Natural killer cell (primary cell): Measurements from ENCODE around the gene PRPF39. TPM values are rescaled to one million over a fixed set of nuclear protein-coding genes. Genes with fewer than 3 reads are reported as not detected.
"Not testable (repeated sequence)": the region's sequence is repeated elsewhere in the genome, so short reads cannot be mapped to it uniquely, and the experiment has no call there.

ENCODE experiments used
- ATAC-seq, 3 donors: fragments of 150-1000 bp in 2 of 3; fragments of 200-7000 bp in 1 of 3; cut with Tn5 transposase; 1 replicate in 1 of 3; 2 replicates in 2 of 3; pipeline ENCODE4 v1.10.0; 2021; ENCODE audit warnings: mild to moderate bottlenecking in 2 of 3, moderate library complexity in 2 of 3
- DNase-seq, 2 donors: peaks; one replicate each; pipeline versions ENCODE4 v3.0.0 to v3.0.0-alpha.2; 2013 to 2021; ENCODE audit warnings: mixed read lengths in 1 of 2
- H3K27ac ChIP-seq: one replicate; pipeline ENCODE4 v1.5.1; 2013; ENCODE audit warnings: mild to moderate bottlenecking, low read length
- H3K27me3 ChIP-seq: one replicate; pipeline ENCODE4 v1.6.1; 2013; ENCODE audit warnings: low read length; ENCODE audit not compliant: control insufficient read depth, insufficient read depth
- H3K36me3 ChIP-seq: one replicate; pipeline ENCODE4 v1.6.1; 2013; ENCODE audit warnings: low read length; ENCODE audit not compliant: control insufficient read depth, insufficient read depth
- H3K4me1 ChIP-seq: one replicate; pipeline ENCODE4 v1.6.1; 2013; ENCODE audit warnings: low read length; ENCODE audit not compliant: control insufficient read depth, insufficient read depth
- H3K4me3 ChIP-seq: one replicate; pipeline ENCODE4 v1.5.1; 2013; ENCODE audit warnings: low read length
- H3K9me3 ChIP-seq: one replicate; pipeline ENCODE4 v1.6.1; 2013; ENCODE audit warnings: low read length; ENCODE audit not compliant: control insufficient read depth, insufficient read depth
- H3K27ac Mint-ChIP-seq, 2 donors: one replicate each; pipeline ENCODE4 v1.8.0; 2022; ENCODE audit warnings: mild to moderate bottlenecking in 2 of 2, mixed read lengths in 2 of 2, moderate library complexity in 1 of 2
- H3K27me3 Mint-ChIP-seq, 2 donors: one replicate each; pipeline ENCODE4 v1.8.0; 2022; ENCODE audit warnings: low read depth in 2 of 2, mixed read lengths in 2 of 2
- H3K36me3 Mint-ChIP-seq: one replicate; pipeline ENCODE4 v1.8.0; 2022; ENCODE audit warnings: mixed read lengths
- H3K4me1 Mint-ChIP-seq, 2 donors: one replicate each; pipeline ENCODE4 v1.8.0; 2022; ENCODE audit warnings: mixed read lengths in 2 of 2
- H3K4me3 Mint-ChIP-seq: one replicate; pipeline ENCODE4 v1.8.0; 2022; ENCODE audit warnings: mild to moderate bottlenecking, moderate library complexity, mixed read lengths
- H3K9me3 Mint-ChIP-seq, 2 donors: one replicate each; pipeline ENCODE4 v1.8.0; 2022; ENCODE audit warnings: mixed read lengths in 2 of 2
- CTCF ChIP-seq: fragments of 200-600 bp; IDR thresholded peaks from one replicate; pipeline ENCODE4 v1.8.0; 2022; ENCODE audit warnings: antibody characterized with exemption
- WGBS: methylation state at CpG from one replicate; pipeline ENCODE4 v1.1.7; 2013; ENCODE audit warnings: missing lambda C conversion rate; ENCODE audit not compliant: insufficient coverage; 5-methylcytosine and 5-hydroxymethylcytosine counted together
- intact Hi-C: fragments of 100-400 bp; cut with micrococcal nuclease; formaldehyde crosslinking; loops from one replicate; pipeline ENCODE4 v1.14.2; 2022
- total RNA-seq, 4 donors: library from RNA; stranded (reverse); fragments of 120-200 nt in 1 of 4; gene quantifications; one replicate each; pipeline versions ENCODE4 v1.2.3 to v1.2.4, GENCODE V29; 2013 to 2022

PRPF39 gene
- total RNA-seq, 3 donors from 2014 or later (not counting 1 experiment from before 2014, with no cell fraction given): 49.2 to 61.2 (median 52.5) TPM

- H3K4me3 Mint-ChIP-seq: no peak overlapping the region
- no peak for DNase-seq
- no peak overlapping the region for H3K27ac ChIP-seq
- no peaks in the 10 kb centered on the region for H3K4me1 ChIP-seq
- H3K27me3 Mint-ChIP-seq: no peaks in the 10 kb centered on the region
- H3K36me3 Mint-ChIP-seq: no peaks in the 10 kb centered on the region
- peaks cover 2% of the 10 kb centered on the region for H3K36me3 ChIP-seq
- intact Hi-C loops: no loop called here
- no peaks in the 10 kb centered on the region for H3K9me3 Mint-ChIP-seq
- no peaks in the 10 kb centered on the region for H3K4me1 Mint-ChIP-seq
- H3K27ac Mint-ChIP-seq: no peak overlapping the region
- TF ChIP-seq CTCF: no peak
- no peak overlapping the region for H3K4me3 ChIP-seq
- no peaks in the 10 kb centered on the region for H3K9me3 ChIP-seq
- no peak for ATAC-seq
- 97% methylated on average over 6 of the region's 6 CpGs for WGBS
- no peaks in the 10 kb centered on the region for H3K27me3 ChIP-seq
Measured at GRCh38 chr14:45072126-45072525, 11.8 kb upstream of the PRPF39 start.

- WGBS: 90% methylated on average over 3 of the region's 5 CpGs
- Histone ChIP-seq H3K27me3 (no peaks in the 10 kb centered on the region), H3K36me3 (peaks cover 2% of the 10 kb centered on the region), H3K4me1 (no peaks in the 10 kb centered on the region), H3K27ac (no peak overlapping the region), H3K4me3 (no peak overlapping the region), H3K9me3 (no peaks in the 10 kb centered on the region)
- H3K36me3 Mint-ChIP-seq: no peaks in the 10 kb centered on the region
- ATAC-seq: no peak
- TF ChIP-seq CTCF: no peak
- H3K4me3 Mint-ChIP-seq: no peak overlapping the region
- no peaks in the 10 kb centered on the region for H3K9me3 Mint-ChIP-seq
- no peaks in the 10 kb centered on the region for H3K27me3 Mint-ChIP-seq
- no peaks in the 10 kb centered on the region for H3K4me1 Mint-ChIP-seq
- no peak for DNase-seq
- H3K27ac Mint-ChIP-seq: no peak overlapping the region
- intact Hi-C loops: no loop called here
Measured at GRCh38 chr14:45073231-45073879, 10.6 kb upstream of the PRPF39 start.

- Histone ChIP-seq H3K36me3 (no peaks in the 10 kb centered on the region), H3K4me3 (no peak overlapping the region), H3K27me3 (no peaks in the 10 kb centered on the region), H3K4me1 (peaks cover 2% of the 10 kb centered on the region), H3K27ac (no peak overlapping the region), H3K9me3 (no peaks in the 10 kb centered on the region)
- Mint-ChIP-seq H3K27ac (no peak overlapping the region), H3K27me3 (no peaks in the 10 kb centered on the region), H3K9me3 (no peaks in the 10 kb centered on the region), H3K4me1 (peaks cover 3 to 4% of the 10 kb centered on the region in 2 donors), H3K36me3 (no peaks in the 10 kb centered on the region), H3K4me3 (no peak overlapping the region)
- no peak for TF ChIP-seq CTCF
- intact Hi-C loops: no loop called here
- ATAC-seq: no peak
- WGBS: no CpG with 5 or more reads among the region's 1 CpG
- no peak for DNase-seq
Measured at GRCh38 chr14:45078323-45078722, 5.6 kb upstream of the PRPF39 start.

- H3K27me3 ChIP-seq, DNase-seq, H3K36me3 ChIP-seq, H3K4me3 ChIP-seq, ATAC-seq, H3K4me1 ChIP-seq, H3K27ac Mint-ChIP-seq, H3K4me3 Mint-ChIP-seq, H3K36me3 Mint-ChIP-seq, H3K9me3 Mint-ChIP-seq, H3K9me3 ChIP-seq, H3K27me3 Mint-ChIP-seq, H3K27ac ChIP-seq, intact Hi-C loops: not testable (repeated sequence)
- 98% methylated on average over 40 of the region's 40 CpGs for WGBS
- H3K4me1 Mint-ChIP-seq: peaks cover 19 to 24% of the 10 kb centered on the region in 2 donors
Measured at GRCh38 chr14:45080416-45080968, 3.4 kb upstream of the PRPF39 start.

- H3K27ac ChIP-seq, H3K36me3 ChIP-seq, H3K27me3 ChIP-seq, H3K9me3 ChIP-seq, H3K4me3 ChIP-seq, H3K27ac Mint-ChIP-seq, H3K36me3 Mint-ChIP-seq, ATAC-seq, DNase-seq, H3K27me3 Mint-ChIP-seq, H3K9me3 Mint-ChIP-seq, H3K4me3 Mint-ChIP-seq, intact Hi-C loops: not testable (repeated sequence)
- peaks cover 12% of the 10 kb centered on the region for H3K4me1 ChIP-seq
- H3K4me1 Mint-ChIP-seq: peaks cover 21 to 27% of the 10 kb centered on the region in 2 donors
- WGBS: 100% methylated on average over 3 of the region's 3 CpGs
Measured at GRCh38 chr14:45081096-45081495, 2.8 kb upstream of the PRPF39 start.
